Germinal center (tissue), 1 donor: ENCODE results near the gene NR2E1.

Experiments
- DNase-seq: peaks from one replicate; pipeline ENCODE4 v3.0.0; 2012; ENCODE audit warnings: mixed read lengths, low spot score

NR2E1 gene

DNA sequence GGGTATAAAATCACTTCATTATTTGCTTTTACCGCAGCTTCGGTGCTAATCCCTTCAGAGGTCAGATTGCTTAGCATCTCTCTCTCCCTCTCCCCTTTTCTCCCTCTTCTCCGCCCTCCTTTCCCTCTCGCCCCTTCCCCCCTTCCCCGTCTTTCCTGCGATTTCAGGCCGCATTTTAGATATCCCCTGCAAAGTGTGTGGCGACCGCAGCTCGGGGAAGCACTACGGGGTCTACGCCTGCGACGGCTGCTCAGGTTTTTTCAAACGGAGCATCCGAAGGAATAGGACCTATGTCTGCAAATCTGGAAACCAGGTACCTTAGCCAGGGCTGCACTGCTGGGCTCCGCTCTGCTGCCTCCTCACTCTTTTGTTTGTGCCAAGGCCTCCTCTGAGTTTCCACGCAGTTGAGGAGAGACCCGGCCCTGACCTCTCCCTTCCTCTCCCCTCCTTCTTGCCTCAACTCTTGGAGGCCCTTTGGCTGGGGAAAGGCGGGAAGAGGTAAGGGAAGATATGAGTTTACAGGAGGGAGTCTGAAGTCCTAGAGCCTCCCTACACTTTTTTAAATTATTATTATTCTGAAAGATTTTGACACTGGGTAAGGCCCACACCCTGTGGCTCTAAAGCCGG is 5.6 kb downstream of the NR2E1 start:
- no peak for DNase-seq

DNA sequence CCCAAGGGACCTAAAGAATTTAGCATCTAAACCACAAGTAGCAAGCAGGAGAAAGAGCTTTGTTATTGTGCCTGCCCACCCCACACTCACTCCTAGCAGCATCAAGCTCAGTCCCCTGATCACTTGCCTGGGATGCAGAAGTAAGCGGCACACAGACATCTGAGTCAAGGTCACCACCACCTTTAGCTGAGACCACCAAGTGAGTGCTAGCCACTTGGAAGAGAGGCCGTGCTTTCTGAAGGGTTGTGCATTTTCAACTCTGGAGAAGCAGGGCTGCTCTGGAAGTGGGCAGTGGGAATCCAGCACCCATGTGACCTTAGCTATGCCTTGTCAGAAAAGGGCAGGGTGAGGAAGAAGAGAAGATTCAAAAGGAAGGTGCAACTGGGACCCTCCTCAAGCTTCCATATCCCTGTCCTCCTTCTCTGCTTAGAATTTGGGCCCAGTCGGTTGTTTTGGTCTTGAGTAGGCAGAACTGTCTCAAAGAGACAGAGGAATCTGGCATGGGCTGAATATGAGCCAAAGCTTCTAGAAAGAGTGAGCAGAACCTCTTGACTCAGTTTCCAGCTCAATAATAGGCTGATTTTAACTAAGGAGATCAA is 6.2 kb downstream of the NR2E1 start:
- DNase-seq, result no peak

DNA sequence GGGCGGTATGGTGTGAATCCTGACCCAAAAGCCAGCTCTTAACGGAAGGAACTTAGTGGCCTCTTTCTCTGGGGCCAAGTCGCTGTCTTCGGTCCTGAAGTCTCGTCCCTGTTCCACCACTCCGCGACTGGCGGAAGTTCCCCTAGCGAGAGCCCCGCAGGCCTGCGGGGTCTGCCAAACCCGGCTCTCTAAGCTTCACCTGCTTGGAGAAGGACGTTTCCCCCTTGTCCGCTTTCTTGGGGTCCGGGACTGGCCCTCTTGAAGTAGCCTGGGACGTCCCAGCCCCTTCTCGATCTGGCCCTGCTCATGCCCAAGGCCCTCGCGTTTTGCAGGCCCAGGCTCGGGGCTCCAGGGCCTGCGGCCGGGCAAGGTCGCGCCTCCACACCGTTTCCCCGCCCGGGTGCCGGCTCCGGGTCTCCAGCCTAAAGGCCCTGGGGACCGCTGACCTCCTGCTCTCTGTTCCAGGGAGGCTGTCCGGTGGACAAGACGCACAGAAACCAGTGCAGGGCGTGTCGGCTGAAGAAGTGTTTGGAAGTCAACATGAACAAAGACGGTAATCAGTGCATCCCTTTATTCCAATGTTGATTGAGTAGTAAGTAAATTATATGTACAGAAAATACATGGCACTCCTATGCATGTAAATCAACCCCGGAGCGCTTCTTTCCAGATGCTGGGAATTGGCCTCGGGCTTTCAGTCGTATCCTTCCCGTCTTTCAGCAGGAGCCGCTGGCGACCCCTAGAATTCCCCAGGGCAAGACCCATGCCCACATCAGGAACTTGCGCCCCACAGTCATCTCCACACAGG is 8.8 kb downstream of the NR2E1 start:
- no peak for DNase-seq

DNA sequence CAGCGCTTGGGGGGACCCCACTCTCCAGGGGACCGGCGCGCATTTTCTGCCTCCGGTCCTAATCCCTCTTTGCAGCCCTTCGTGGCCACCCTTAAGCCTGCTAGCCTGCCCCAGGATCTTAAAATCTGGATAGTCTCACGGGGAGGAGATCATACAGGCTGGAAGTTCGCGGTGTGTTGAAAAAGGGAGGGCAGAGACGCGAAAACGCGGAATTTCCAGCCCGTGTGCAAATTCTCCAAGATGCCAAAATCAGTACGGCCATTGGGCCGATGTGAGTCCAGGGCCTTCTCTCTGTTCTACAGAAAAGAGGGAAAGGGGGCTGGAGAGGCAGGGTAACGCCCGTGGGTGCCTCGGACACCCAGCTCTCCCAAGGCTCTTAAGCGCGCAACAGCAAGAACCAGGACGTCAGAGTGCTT is 9.4 kb downstream of the NR2E1 start:
- no peak for DNase-seq

DNA sequence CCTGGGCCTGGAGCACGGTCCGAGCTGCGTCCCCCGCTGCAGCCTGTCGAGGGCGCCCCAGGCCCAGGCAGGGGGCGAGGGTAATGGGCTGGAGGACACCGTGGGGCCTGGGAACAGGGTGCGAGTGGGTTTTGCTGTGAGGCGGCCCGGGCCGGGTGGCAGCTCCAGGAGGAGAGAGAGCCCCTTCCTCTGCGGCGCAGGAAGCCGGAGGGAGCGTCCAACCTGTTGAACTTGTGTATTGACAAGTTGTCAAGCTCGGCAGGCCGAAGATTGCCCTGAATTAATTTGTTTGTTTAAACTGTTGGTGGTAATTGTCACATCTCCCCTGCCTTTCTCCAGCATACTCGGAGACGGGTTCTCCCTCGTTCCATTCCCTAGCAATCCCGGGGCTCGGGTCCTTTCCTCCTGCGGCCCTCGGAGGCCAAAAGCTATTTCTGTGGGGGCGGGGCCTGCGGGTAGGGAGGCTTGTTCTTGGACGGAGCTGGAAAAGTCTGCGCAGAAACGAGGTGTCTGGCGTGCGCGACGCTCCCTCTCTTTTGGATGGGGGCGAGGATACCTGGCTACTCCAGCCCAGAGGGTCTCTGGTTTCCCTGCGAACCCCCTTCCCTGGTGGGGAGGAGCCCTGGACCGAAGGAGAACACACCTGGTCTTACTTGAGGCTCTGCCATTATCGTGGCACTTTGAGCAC is 9.9 kb downstream of the NR2E1 start:
- no peak for DNase-seq

DNA sequence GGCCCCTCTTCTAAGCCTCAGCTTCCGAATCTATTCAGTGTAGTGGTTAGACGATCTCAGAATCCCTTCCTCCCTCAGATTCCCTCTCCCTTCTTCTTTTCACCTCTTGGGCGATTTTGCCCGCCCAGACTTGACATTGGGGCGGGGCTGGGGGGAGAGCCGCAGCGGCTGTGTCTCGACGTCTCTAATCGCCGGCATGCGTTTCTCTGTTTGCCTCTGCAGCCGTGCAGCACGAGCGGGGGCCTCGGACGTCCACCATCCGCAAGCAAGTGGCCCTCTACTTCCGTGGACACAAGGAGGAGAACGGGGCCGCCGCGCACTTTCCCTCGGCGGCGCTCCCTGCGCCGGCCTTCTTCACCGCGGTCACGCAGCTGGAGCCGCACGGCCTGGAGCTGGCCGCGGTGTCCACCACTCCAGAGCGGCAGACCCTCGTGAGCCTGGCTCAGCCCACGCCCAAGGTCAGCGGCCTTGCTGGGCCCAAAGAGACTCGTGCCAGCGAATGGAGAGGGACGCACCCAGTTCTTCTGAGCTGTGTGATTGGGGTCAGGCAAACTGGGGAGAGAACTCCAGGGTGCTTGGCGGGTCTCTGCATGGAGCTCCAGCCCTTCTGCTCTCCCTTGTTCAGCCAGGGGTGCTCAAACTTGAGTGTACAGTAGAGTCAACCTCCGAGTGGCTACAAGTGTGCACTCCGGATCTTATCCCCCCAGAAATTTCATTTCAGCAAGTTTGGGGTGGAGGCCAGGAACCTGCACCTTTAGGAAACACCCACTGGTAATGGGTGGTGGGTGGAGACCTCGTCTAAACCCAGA is 10.7 kb downstream of the NR2E1 start:
- DNase-seq, result no peak

DNA sequence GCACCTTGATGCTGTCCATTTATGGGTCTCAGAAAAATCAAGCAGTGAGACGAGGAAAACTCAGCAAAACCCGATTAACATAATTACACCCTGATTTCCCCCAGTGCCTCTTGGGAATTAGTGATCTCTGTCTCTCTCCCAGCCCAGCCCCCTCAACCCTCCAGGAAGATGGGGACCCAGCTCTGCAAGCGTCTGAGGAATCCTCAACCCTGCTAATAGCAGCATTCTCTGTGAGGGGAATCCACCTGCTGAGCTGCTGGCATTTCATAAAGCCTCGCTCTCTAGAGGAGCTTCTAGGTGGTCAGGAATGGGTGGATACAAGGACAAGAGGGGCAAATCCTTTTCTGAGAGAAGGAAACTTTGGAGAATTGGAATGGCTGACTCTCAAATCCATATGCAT is 13.9 kb downstream of the NR2E1 start:
- DNase-seq, result no peak

DNA sequence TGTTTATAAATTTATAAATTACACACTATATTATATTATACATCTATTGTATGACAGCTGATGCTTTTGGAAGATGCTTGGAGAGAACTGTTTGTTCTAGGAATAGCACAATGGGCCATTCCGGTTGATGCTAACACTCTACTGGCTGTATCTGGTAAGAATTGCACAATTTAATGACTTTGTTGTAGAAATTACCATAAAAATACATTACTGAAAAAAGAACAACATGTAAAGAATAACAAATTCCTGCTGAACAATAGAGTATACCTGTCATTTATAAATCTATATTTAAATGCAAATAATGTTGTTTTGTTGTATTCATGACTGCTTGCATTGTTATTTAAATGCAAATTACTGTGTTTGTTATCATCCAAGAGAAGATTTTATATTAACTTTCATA is 14.4 kb downstream of the NR2E1 start:
- DNase-seq, result no peak

DNA sequence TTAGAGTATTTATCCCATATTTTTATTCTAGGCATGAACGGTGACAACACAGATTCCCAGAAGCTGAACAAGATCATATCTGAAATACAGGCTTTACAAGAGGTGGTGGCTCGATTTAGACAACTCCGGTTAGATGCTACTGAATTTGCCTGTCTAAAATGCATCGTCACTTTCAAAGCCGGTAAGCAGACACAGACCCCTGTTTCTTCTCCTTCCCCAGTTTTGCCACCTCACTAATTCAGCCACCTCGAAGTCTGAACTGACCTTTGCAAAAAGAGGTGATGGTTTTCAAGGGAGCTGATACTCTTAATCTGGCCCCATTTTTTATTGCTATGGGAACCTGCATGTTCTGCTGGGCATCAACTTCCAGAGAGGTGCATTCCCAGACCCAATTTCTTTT is 15.0 kb downstream of the NR2E1 start:
- DNase-seq, result no peak

DNA sequence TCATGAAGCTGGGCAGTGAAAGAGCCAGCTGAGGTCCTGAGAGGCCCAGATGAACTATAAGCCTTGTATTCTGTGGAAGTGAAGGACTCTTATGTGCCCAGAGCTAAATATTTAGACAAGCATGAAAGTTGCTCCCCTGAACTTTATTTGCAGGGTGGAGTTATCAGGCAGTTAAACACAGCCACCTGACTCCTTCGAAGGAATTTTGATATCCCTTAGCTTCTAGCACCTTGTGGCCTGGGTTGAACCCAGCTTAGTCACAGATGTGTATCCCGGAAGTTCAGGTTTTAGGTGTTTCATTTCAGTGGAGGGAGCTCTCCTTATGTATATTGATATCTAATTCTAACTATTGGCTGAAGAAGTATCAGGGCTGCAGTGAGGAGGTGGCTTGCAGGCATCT is 20.4 kb downstream of the NR2E1 start:
- no peak for DNase-seq

DNA sequence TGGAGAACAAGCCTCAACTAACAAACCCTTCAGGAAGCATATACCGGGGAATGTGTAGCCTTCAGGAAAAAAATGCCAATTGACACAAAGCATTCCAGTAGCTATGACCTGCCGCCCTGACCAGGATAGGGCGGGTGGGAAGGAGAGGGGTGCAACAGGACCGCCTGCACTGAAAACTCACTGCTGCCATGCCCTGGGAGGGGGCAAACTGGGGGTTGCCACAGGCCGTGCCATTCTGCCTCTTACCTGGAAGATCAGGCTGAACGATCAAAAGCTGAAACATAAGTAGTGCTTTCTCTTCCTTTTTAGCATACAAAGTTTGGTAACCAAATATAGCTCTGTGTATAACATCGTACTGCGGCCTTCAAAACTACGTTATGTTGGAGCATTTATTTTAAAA is 21.7 kb downstream of the NR2E1 start:
- no peak for DNase-seq

DNA sequence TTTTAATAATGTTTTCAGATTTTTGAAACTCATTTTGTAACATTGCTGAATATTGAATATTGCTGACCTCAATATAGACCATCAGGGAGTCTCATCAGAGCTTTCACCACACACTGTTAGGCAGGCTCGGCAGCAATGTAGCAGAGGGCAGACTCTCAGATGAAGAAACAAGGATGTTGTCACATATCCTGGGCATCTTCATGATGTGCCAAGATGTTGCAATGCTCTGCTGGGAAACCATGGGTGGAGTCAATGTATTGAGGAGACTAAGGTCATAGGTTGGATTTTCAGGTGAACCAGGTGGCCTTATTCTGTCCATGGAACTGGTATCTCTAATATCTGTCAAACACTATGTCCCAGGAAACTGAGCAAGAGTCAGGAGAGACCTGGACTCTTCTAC is 27.3 kb downstream of the NR2E1 start:
- DNase-seq, result no peak

DNA sequence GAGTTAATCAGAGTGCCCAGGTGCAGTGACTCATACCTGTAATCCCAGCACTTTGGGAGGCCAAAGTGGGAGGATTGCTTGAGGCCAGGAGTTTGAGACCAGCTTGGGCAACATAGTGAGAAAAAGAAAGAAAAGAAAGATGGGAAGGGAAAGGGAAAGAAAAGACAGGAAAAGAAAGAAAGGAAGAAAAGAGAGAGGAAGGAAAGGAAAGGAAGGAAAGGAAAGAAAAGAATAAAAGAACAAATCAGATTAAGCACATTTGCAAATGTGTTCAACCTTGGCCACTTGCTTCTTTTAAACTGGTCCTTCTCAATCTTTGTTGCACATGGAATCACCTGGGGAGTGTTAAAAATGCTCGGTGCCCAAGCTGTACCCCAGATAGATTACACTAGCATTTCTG is 28.0 kb downstream of the NR2E1 start:
- no peak for DNase-seq

DNA sequence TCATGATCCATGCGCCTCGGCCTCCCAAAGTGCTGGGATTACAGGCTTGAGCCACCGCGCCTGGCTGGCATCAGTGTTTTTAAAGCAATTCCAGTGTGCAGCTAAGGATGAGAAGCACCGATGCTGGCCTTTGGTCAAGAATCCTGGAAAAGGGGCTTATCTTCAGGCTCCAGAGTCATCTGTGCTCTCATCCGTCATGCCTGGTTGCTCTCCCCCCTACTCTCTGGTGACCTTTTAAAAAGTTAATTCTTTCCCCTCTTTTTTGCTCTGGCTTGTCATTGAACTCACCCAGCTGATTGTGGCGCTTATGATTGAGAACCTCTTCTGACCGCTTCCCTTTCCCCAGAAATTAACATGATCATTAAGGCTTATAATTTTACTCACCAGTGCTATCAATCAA is 28.7 kb downstream of the NR2E1 start:
- no peak for DNase-seq

DNA sequence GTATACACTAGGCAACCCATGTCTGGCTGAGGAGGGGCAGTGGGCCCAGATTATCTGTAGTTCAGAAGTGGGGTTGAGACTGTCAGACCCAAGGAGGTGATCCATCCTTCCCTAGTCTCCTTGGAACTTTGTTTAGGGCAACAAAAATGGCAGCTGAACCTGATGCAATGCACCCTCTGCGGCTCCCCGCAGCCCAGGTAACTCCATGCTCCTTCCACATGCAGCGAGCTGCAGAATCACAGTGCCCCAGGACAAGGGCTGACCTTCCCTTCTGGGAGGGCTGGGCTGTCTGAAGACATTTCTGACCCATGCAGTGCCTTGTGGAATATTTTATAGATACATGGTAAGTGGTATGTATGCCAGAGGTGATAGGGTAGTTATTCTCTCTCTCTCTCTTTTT is 29.4 kb downstream of the NR2E1 start:
- no peak for DNase-seq

DNA sequence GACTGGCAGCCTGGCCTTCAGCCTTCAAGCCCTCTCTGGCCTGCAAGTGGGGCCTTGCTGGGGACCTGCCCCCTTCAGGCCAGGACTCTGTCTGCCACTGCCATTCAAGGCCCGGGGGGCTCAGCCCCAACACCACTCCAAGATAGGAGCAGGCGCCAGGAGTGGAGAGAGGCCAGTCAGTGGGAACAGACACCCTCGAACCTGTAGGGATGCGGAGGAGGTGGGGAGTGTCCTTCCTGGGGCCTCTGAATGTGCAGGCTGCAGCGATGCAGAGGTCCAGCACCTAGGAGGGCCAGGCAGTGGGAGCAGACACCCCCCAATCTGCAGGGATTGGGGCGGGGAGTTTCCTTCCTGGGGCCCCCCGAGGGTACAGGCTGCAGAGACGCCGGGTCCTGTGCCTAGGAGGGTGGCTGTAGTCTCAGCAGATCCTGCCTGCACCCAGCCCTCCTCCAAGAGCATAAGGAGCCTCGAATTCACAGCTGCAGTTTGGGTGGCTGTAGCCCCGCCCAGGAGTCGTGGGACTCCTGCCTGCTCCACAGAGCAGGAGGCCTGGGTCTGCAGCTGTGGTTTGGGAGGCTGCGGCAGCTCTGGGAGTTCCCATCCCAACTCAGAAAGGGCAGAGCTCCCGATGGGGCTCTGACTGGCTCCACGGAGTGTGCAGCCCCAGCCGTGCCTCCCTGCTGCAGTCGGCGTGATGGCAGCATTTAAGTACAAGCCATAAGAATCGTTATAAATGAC is 33.1 kb downstream of the NR2E1 start:
- no peak for DNase-seq

DNA sequence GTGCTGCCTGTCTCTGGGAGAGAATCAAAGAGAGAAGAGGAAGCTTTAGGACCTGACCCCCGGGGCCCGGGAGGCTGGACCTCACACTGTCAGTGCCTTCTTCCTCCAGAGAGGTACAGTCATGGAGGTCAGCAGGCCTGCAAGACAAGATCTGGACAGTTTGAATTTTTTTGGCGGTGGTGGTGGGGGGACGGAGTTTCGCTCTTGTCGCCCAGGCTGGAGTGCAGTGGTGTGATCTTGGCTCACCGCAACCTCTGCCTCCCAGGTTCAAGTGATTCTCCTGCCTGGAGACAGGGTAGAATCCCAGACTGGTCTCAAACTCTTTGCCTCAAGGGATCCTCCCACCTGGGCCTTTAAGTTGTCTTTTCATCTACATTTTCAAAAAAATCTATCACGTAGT is 34.4 kb downstream of the NR2E1 start:
- no peak for DNase-seq

DNA sequence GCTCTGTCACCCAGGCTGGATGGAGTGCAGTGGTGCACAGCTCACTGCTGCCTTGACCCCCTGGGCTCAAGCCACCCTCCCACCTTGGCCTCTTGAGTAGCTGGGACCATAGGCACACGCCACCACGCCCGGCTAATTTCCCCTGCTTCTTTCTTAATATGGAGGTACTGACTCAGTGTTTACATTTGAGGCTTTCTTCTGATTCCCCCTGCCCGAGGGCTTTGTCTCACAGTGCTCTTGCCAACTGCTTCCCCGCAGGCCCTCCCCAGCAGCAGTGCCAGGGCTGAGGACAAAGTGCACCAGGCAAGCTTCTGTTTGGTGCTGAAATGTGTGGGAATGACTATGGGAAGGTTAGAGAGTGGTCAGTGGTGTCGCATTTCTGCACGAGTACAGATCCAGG is 34.8 kb downstream of the NR2E1 start:
- DNase-seq, result no peak

DNA sequence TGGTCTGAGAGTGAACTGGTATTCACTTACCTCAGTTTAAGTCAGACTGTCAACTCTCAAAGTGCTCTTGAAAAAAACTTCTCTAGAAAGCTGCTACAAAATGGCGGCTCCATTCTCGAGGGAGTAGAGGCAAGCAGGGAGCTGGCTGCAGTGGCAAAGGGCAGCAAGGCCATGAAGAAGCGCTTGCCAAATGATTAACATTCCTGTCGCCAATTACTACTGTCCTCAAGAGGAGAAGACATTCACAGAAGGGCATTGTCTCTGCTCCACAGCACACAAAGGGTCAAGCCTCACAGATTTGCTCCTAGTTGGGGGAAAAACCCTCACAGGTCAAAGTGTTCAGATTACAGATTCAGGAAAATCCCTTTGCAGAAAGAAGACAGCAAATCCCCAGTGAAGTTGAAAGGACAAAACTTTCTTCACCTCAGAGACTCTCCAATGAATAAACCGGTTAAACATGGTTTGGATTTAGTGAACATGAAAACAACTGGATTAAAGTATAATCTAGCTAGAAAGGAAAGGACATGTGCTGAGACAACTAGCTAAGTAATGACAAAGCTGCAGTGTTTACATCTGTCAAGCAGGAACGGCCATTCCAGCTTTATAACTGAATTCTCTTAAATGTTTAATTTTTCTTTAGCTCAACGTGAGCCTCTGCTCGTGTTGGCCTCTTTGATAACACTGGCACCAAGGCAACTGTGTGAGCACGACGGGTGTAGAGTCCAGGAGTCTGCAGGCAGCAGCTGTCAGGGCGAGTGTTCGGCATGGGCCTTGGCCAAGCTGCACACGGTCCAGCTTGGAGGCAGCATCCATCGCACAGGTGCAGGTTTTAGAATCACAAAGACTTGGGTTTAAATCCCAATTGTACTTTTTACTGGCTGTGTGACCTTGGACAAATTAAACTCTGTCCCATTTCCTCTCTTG is 37.6 kb downstream of the NR2E1 start:
- no peak for DNase-seq

DNA sequence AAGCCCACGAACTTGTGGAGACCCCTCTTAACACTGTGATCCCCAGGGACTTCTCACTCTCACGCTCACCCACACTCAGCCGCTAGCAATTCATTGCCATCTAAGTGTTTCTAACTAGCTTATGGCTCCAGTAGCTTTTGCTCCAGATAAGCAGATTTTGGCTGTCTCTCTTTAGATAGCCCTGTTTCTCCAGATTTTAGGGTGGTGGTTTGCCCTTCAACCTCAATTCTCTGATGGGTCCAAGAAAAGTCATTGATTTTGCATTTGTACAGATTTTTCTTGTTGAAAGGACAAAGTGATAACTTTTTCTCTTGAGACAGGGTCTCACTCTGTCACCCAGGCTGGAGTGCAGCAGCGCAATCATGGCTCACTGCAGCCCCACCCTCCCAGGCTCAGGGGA is 41.2 kb downstream of the NR2E1 start:
- no peak for DNase-seq
